HL-60 (cell line): ENCODE results near the gene COL11A1.

ENCODE experiments used
- CTCF ChIP-seq: IDR thresholded peaks from one replicate; pipeline ENCODE4 v1.5.1; 2011; ENCODE audit warnings: low read length, control low read depth, inconsistent platforms; ENCODE audit not compliant: insufficient read depth
- GABPA ChIP-seq: IDR thresholded peaks from 2 replicates; pipeline ENCODE4 v1.6.1; 2012; ENCODE audit warnings: low read depth
- POLR2AphosphoS5 ChIP-seq: IDR thresholded peaks from 2 replicates; pipeline ENCODE4 v1.6.1; 2012; ENCODE audit warnings: low read depth
- REST ChIP-seq: IDR thresholded peaks from 2 replicates; pipeline ENCODE4 v1.6.1; 2012; ENCODE audit warnings: low read depth; ENCODE audit not compliant: insufficient replicate concordance

- no peak for TF ChIP-seq CTCF
- no peak for TF ChIP-seq GABPA
- TF ChIP-seq REST = no peak
- TF ChIP-seq POLR2AphosphoS5 = no peak
These were observed 140.5 kb downstream of the COL11A1 start for GRCh38 chr1:102967786-102968185.
